ENCODE measurements around the gene CCSER1. TPM values are rescaled to one million over a fixed set of nuclear protein-coding genes. Genes with fewer than 3 reads are reported as not detected.

CCSER1 gene
- polyA plus RNA-seq, 1 donor from 2014 or later: 20.8 TPM

- no peaks in the 10 kb centered on the region for H4K20me1 ChIP-seq (ENCODE audit: insufficient read depth)
- H3K27ac ChIP-seq (ENCODE audit: low read length): no peak overlapping the region
- TF ChIP-seq POLR2AphosphoS5 (IDR thresholded peaks at IDR 0.05) (no peak), RAD21 (conservative IDR thresholded peaks at IDR 0.05) (no peak), MXI1 (conservative IDR thresholded peaks at IDR 0.05; ENCODE audit: poor library complexity, severe bottlenecking) (no peak), SMC3 (conservative IDR thresholded peaks at IDR 0.05; ENCODE audit: poor library complexity) (no peak), EP300 (conservative IDR thresholded peaks at IDR 0.05; ENCODE audit: poor library complexity, severe bottlenecking) (no peak), CTCF (IDR thresholded peaks at IDR 0.05; ENCODE audit: poor library complexity, severe bottlenecking) (no peak), EZH2 (IDR thresholded peaks at IDR 0.05; ENCODE audit: borderline replicate concordance, insufficient read depth, low read length, poor library complexity, severe bottlenecking) (no peak)
- no peak overlapping the region for H3K4me3 ChIP-seq (ENCODE audit: low read length)
- H3K9ac ChIP-seq (ENCODE audit: low read length): no peak overlapping the region
- H3K36me3 ChIP-seq (ENCODE audit: insufficient read depth, low read length): no peaks in the 10 kb centered on the region
- no peak overlapping the region for H2AFZ ChIP-seq (ENCODE audit: low read depth, low read length)
- no peak overlapping the region for H3K4me2 ChIP-seq (ENCODE audit: low read length)
- no peaks in the 10 kb centered on the region for H3K9me2 ChIP-seq (ENCODE audit: insufficient read depth, low read length)
- no peaks in the 10 kb centered on the region for H3K9me3 ChIP-seq (ENCODE audit: low read length)
- H3K79me2 ChIP-seq (replicated peaks; ENCODE audit: insufficient read depth, low read length): no peaks in the 10 kb centered on the region
- H3K27me3 ChIP-seq (ENCODE audit: insufficient read depth, low read depth, low read length): no peaks in the 10 kb centered on the region
- H3F3A ChIP-seq (ENCODE audit: insufficient read depth, low read length, poor library complexity, severe bottlenecking): no peaks in the 10 kb centered on the region
These were observed 833.6 kb downstream of the CCSER1 start for GRCh38 chr4:90960840-90961239.

DNA sequence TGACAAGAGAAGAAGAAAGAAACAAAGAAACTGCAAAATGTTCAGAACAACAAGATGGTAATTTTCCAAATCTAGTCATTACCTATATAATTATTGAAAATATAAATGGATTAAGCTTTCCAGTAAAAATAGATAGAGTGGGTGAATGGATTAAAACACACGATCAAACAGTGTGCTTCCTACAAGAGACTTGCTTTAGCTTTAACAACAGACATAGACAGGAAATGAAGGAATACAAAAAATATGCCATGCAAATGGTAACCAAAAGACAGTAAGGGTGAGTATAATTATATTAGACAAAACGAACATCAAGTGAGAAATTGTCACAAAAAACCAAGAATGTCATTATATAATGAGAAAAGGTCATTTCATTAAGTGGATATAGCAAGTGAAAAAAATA lies 842.8 kb downstream of the CCSER1 start:
- Histone ChIP-seq H3K9me2 (ENCODE audit: insufficient read depth, low read length) (no peaks in the 10 kb centered on the region), H3K79me2 (replicated peaks; ENCODE audit: insufficient read depth, low read length) (no peaks in the 10 kb centered on the region), H3K27ac (ENCODE audit: low read length) (no peak overlapping the region), H3K36me3 (ENCODE audit: insufficient read depth, low read length) (no peaks in the 10 kb centered on the region), H4K20me1 (ENCODE audit: insufficient read depth) (no peaks in the 10 kb centered on the region), H3K4me2 (ENCODE audit: low read length) (no peak overlapping the region), H3K4me3 (ENCODE audit: low read length) (no peak overlapping the region), H2AFZ (ENCODE audit: low read depth, low read length) (no peak overlapping the region), H3F3A (ENCODE audit: insufficient read depth, low read length, poor library complexity, severe bottlenecking) (no peaks in the 10 kb centered on the region), H3K9ac (ENCODE audit: low read length) (no peak overlapping the region), H3K9me3 (ENCODE audit: low read length) (no peaks in the 10 kb centered on the region), H3K27me3 (ENCODE audit: insufficient read depth, low read depth, low read length) (no peaks in the 10 kb centered on the region)
- TF ChIP-seq REST (IDR thresholded peaks at IDR 0.05; ENCODE audit: borderline replicate concordance) (no peak), POLR2AphosphoS5 (IDR thresholded peaks at IDR 0.05) (no peak), MXI1 (conservative IDR thresholded peaks at IDR 0.05; ENCODE audit: poor library complexity, severe bottlenecking) (no peak)

DNA sequence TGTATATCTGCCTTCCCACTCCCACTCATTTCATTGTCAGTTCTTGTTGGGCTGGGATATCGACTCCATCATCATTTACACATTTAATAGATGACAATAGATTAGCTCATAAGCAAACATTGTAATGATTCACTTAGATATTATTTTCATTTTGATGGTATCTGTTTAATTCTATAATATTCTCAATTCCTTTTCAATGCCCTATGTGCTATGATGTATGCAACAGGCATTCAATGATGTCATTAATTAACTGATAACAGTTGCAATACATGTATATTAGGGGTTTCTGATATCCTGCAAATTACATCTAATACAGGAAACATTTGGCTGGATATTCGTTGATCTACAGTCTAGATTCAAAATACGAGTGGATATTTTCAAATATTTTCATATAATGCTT lies 850.5 kb downstream of the CCSER1 start:
- Histone ChIP-seq H4K20me1 (ENCODE audit: insufficient read depth) (no peaks in the 10 kb centered on the region), H3K27ac (ENCODE audit: low read length) (no peak overlapping the region), H3K4me2 (ENCODE audit: low read length) (no peak overlapping the region), H3F3A (ENCODE audit: insufficient read depth, low read length, poor library complexity, severe bottlenecking) (no peaks in the 10 kb centered on the region), H3K9me2 (ENCODE audit: insufficient read depth, low read length) (no peaks in the 10 kb centered on the region), H3K9me3 (ENCODE audit: low read length) (no peaks in the 10 kb centered on the region), H3K4me3 (ENCODE audit: low read length) (no peak overlapping the region), H2AFZ (ENCODE audit: low read depth, low read length) (no peak overlapping the region), H3K36me3 (ENCODE audit: insufficient read depth, low read length) (no peaks in the 10 kb centered on the region), H3K9ac (ENCODE audit: low read length) (no peak overlapping the region), H3K79me2 (replicated peaks; ENCODE audit: insufficient read depth, low read length) (no peaks in the 10 kb centered on the region), H3K27me3 (ENCODE audit: insufficient read depth, low read depth, low read length) (no peaks in the 10 kb centered on the region)
- no peak for TF ChIP-seq REST (IDR thresholded peaks at IDR 0.05; ENCODE audit: borderline replicate concordance)
- no peak for TF ChIP-seq CTCF (IDR thresholded peaks at IDR 0.05; ENCODE audit: poor library complexity, severe bottlenecking)
- no peak for TF ChIP-seq EP300 (conservative IDR thresholded peaks at IDR 0.05; ENCODE audit: poor library complexity, severe bottlenecking)
- TF ChIP-seq TAF1 (IDR thresholded peaks at IDR 0.05; ENCODE audit: low read depth): no peak
- TF ChIP-seq SMC3 (conservative IDR thresholded peaks at IDR 0.05; ENCODE audit: poor library complexity): no peak
- no peak for TF ChIP-seq EZH2 (IDR thresholded peaks at IDR 0.05; ENCODE audit: borderline replicate concordance, insufficient read depth, low read length, poor library complexity, severe bottlenecking)
- TF ChIP-seq MXI1 (conservative IDR thresholded peaks at IDR 0.05; ENCODE audit: poor library complexity, severe bottlenecking): no peak
- no peak for TF ChIP-seq POLR2AphosphoS5 (IDR thresholded peaks at IDR 0.05)
- no peak for TF ChIP-seq RAD21 (conservative IDR thresholded peaks at IDR 0.05)

All from neural cell (in vitro differentiated cells).